ENCODE results near the gene MYLK4. TPM values are rescaled to one million over a fixed set of nuclear protein-coding genes. Genes with fewer than 3 reads are reported as not detected.

MYLK4 gene
- total RNA-seq, result under 1 TPM; 0.28 to 0.79 (median 0.46) TPM

- DNase-seq (ENCODE audit: low spot score) (no peak), ATAC-seq (ENCODE audit: low FRiP score) (no peak)
- no peak for TF ChIP-seq CTCF (IDR thresholded peaks at IDR 0.05)
Measured at GRCh38 chr6:2750832-2751231, at the start of gene MYLK4. TSS of gene MYLK4 (minus strand) at chr6:2750922. CDS start at chr6:2749294, 1,628 bp downstream.

- no peak for ATAC-seq (ENCODE audit: low FRiP score)
Measured at GRCh38 chr6:2799936-2800527, 49.3 kb upstream of the MYLK4 start.

GRCh38 chr6:2798586-2799134, 47.9 kb upstream of the MYLK4 start:
- DNase-seq (ENCODE audit: low spot score), result no peak
- ATAC-seq (ENCODE audit: low FRiP score), result no peak
- TF ChIP-seq CTCF (IDR thresholded peaks at IDR 0.05), result no peak

More at GRCh38 chr6:2799936-2800527, 49.3 kb upstream of the MYLK4 start:
- no peak for TF ChIP-seq CTCF (IDR thresholded peaks at IDR 0.05)
- no peak for DNase-seq (ENCODE audit: low spot score)

- peak; percentile 2 for ATAC-seq (ENCODE audit: low FRiP score)
- DNase-seq (ENCODE audit: low spot score), result no peak
- no peak for TF ChIP-seq CTCF (IDR thresholded peaks at IDR 0.05)
Measured at GRCh38 chr6:2797564-2798031, 46.9 kb upstream of the MYLK4 start.

GRCh38 chr6:2796861-2797260, 46.1 kb upstream of the MYLK4 start:
- no peak for DNase-seq (ENCODE audit: low spot score)
- no peak for TF ChIP-seq CTCF (IDR thresholded peaks at IDR 0.05)
- no peak for ATAC-seq (ENCODE audit: low FRiP score)

- no peak for TF ChIP-seq CTCF (IDR thresholded peaks at IDR 0.05)
- no peak for DNase-seq (ENCODE audit: low spot score)
- no peak for ATAC-seq (ENCODE audit: low FRiP score)
Measured at GRCh38 chr6:2795956-2796355, 45.2 kb upstream of the MYLK4 start.

GRCh38 chr6:2795162-2795561, 44.4 kb upstream of the MYLK4 start:
- TF ChIP-seq CTCF (IDR thresholded peaks at IDR 0.05), result no peak
- ATAC-seq (ENCODE audit: low FRiP score) (no peak), DNase-seq (ENCODE audit: low spot score) (no peak)

All from omental fat pad (tissue), 4 donors.